ENCODE data around the gene SDHB.

SDHB gene

GRCh38 chr1:16991571-16991970 lies 62.3 kb downstream of the SDHB start:
- no peak overlapping the region for H2AFZ ChIP-seq (ENCODE audit: low read depth, low read length)
- no peaks in the 10 kb centered on the region for H3K4me1 ChIP-seq (ENCODE audit: control insufficient read depth, insufficient read depth, low read depth, low read length)
- no peak overlapping the region for H3K4me2 ChIP-seq (ENCODE audit: low read length, poor library complexity, severe bottlenecking)
- H2BK5ac ChIP-seq (ENCODE audit: low read depth, low read length, poor library complexity, severe bottlenecking): no peak overlapping the region
- H2BK120ac ChIP-seq (ENCODE audit: low read depth, low read length): no peak overlapping the region
- H3K23ac ChIP-seq (ENCODE audit: low read length in 2 of 2): no peak overlapping the region
- H3K36me3 ChIP-seq (ENCODE audit: control insufficient read depth in 1 of 2, insufficient read depth in 2 of 2, low read depth in 1 of 2, low read length in 2 of 2): peaks cover 15 to 94% of the 10 kb centered on the region in 2 experiments
- no peak overlapping the region for H3K27ac ChIP-seq (ENCODE audit: low read length, poor library complexity, severe bottlenecking)
- no peak overlapping the region for H3K14ac ChIP-seq (ENCODE audit: low read length in 2 of 2)
- no peak overlapping the region for H4K91ac ChIP-seq (ENCODE audit: low read length)
- H2AK5ac ChIP-seq (ENCODE audit: low read length, severe bottlenecking): no peak overlapping the region
- H3K4ac ChIP-seq (ENCODE audit: low read depth in 1 of 2, low read length in 2 of 2): no peak overlapping the region
- H3K27me3 ChIP-seq (ENCODE audit: control insufficient read depth in 1 of 2, insufficient read depth in 1 of 2, low read length in 2 of 2): no peaks in the 10 kb centered on the region
- H3K79me1 ChIP-seq (replicated peaks; ENCODE audit: low read length, poor library complexity, severe bottlenecking): peaks cover 30% of the 10 kb centered on the region
- 98% methylated on average over 12 of the region's 12 CpGs for WGBS
- no peak overlapping the region for H2BK12ac ChIP-seq (ENCODE audit: low read length in 2 of 2)
- no peak overlapping the region for H4K8ac ChIP-seq (ENCODE audit: low read length)
- no peak overlapping the region for H3K9ac ChIP-seq (ENCODE audit: low read length)
- no peak overlapping the region for H2BK15ac ChIP-seq (ENCODE audit: low read depth, poor library complexity, severe bottlenecking)
- H3K18ac ChIP-seq (ENCODE audit: low read depth in 1 of 2, low read length in 2 of 2): no peak overlapping the region
- DNase-seq: no peak
- H3K4me3 ChIP-seq (ENCODE audit: insufficient read depth in 1 of 2, low read depth in 1 of 2, low read length in 2 of 2): no peak overlapping the region
- H3K9me3 ChIP-seq (ENCODE audit: control insufficient read depth, low read length): no peaks in the 10 kb centered on the region

- no peak overlapping the region for H3K4me3 ChIP-seq (ENCODE audit: insufficient read depth in 1 of 2, low read depth in 1 of 2, low read length in 2 of 2)
- H3K23ac ChIP-seq (ENCODE audit: low read length in 2 of 2): no peak overlapping the region
- no peaks in the 10 kb centered on the region for H3K27me3 ChIP-seq (ENCODE audit: control insufficient read depth in 1 of 2, insufficient read depth in 1 of 2, low read length in 2 of 2)
- no peak overlapping the region for H3K4ac ChIP-seq (ENCODE audit: low read depth in 1 of 2, low read length in 2 of 2)
- no peak overlapping the region for H2BK120ac ChIP-seq (ENCODE audit: low read depth, low read length)
- H2BK5ac ChIP-seq (ENCODE audit: low read depth, low read length, poor library complexity, severe bottlenecking): no peak overlapping the region
- 91% methylated on average over 22 of the region's 22 CpGs for WGBS
- H3K36me3 ChIP-seq (ENCODE audit: control insufficient read depth in 1 of 2, insufficient read depth in 2 of 2, low read depth in 1 of 2, low read length in 2 of 2): peaks cover 9 to 89% of the 10 kb centered on the region in 2 experiments
- H3K14ac ChIP-seq (ENCODE audit: low read length in 2 of 2): no peak overlapping the region
- no peak overlapping the region for H3K27ac ChIP-seq (ENCODE audit: low read length, poor library complexity, severe bottlenecking)
- H2BK15ac ChIP-seq (ENCODE audit: low read depth, poor library complexity, severe bottlenecking): no peak overlapping the region
- no peak overlapping the region for H4K91ac ChIP-seq (ENCODE audit: low read length)
- no peak overlapping the region for H2AK5ac ChIP-seq (ENCODE audit: low read length, severe bottlenecking)
- no peaks in the 10 kb centered on the region for H3K9me3 ChIP-seq (ENCODE audit: control insufficient read depth, low read length)
- peaks cover 19% of the 10 kb centered on the region for H3K79me1 ChIP-seq (replicated peaks; ENCODE audit: low read length, poor library complexity, severe bottlenecking)
- no peak overlapping the region for H2BK12ac ChIP-seq (ENCODE audit: low read length in 2 of 2)
- no peak overlapping the region for H3K4me2 ChIP-seq (ENCODE audit: low read length, poor library complexity, severe bottlenecking)
- H3K9ac ChIP-seq (ENCODE audit: low read length): no peak overlapping the region
- H3K18ac ChIP-seq (ENCODE audit: low read depth in 1 of 2, low read length in 2 of 2): no peak overlapping the region
- no peak for DNase-seq
- no peak overlapping the region for H2AFZ ChIP-seq (ENCODE audit: low read depth, low read length)
- peaks cover 1% of the 10 kb centered on the region for H3K4me1 ChIP-seq (ENCODE audit: control insufficient read depth, insufficient read depth, low read depth, low read length)
- H4K8ac ChIP-seq (ENCODE audit: low read length): no peak overlapping the region
Observed at GRCh38 chr1:16989676-16990391, 64.0 kb downstream of the SDHB start.

- H3K9ac ChIP-seq (ENCODE audit: low read length): no peak overlapping the region
Observed at GRCh38 chr1:16988210-16988609, 65.6 kb downstream of the SDHB start.

GRCh38 chr1:16986962-16987361 lies 66.9 kb downstream of the SDHB start:
- Histone ChIP-seq H4K8ac (ENCODE audit: low read length) (no peak overlapping the region), H3K18ac (ENCODE audit: low read depth in 1 of 2, low read length in 2 of 2) (no peak overlapping the region), H2AK5ac (ENCODE audit: low read length, severe bottlenecking) (no peak overlapping the region), H3K14ac (ENCODE audit: low read length in 2 of 2) (no peak overlapping the region), H3K4me2 (ENCODE audit: low read length, poor library complexity, severe bottlenecking) (no peak overlapping the region), H3K23ac (ENCODE audit: low read length in 2 of 2) (no peak overlapping the region), H2BK120ac (ENCODE audit: low read depth, low read length) (no peak overlapping the region), H3K9ac (ENCODE audit: low read length) (no peak overlapping the region), H2AFZ (ENCODE audit: low read depth, low read length) (no peak overlapping the region), H2BK5ac (ENCODE audit: low read depth, low read length, poor library complexity, severe bottlenecking) (no peak overlapping the region), H4K91ac (ENCODE audit: low read length) (no peak overlapping the region), H3K36me3 (ENCODE audit: control insufficient read depth in 1 of 2, insufficient read depth in 2 of 2, low read depth in 1 of 2, low read length in 2 of 2) (peaks cover 9 to 73% of the 10 kb centered on the region in 2 experiments), H3K9me3 (ENCODE audit: control insufficient read depth, low read length) (no peaks in the 10 kb centered on the region), H2BK15ac (ENCODE audit: low read depth, poor library complexity, severe bottlenecking) (no peak overlapping the region), H3K27me3 (ENCODE audit: control insufficient read depth in 1 of 2, insufficient read depth in 1 of 2, low read length in 2 of 2) (no peaks in the 10 kb centered on the region), H3K4me1 (ENCODE audit: control insufficient read depth, insufficient read depth, low read depth, low read length) (peaks cover 9% of the 10 kb centered on the region), H3K4ac (ENCODE audit: low read depth in 1 of 2, low read length in 2 of 2) (no peak overlapping the region), H3K27ac (ENCODE audit: low read length, poor library complexity, severe bottlenecking) (no peak overlapping the region), H3K79me1 (replicated peaks; ENCODE audit: low read length, poor library complexity, severe bottlenecking) (peaks cover 14% of the 10 kb centered on the region), H2BK12ac (ENCODE audit: low read length in 2 of 2) (no peak overlapping the region), H3K4me3 (ENCODE audit: insufficient read depth in 1 of 2, low read depth in 1 of 2, low read length in 2 of 2) (no peak overlapping the region)
- peak; percentile 17 for DNase-seq
- 53% methylated on average over 13 of the region's 16 CpGs for WGBS

More at GRCh38 chr1:16988210-16988609, 65.6 kb downstream of the SDHB start:
- no peak for DNase-seq
- Histone ChIP-seq H2BK12ac (ENCODE audit: low read length in 2 of 2) (no peak overlapping the region), H3K36me3 (ENCODE audit: control insufficient read depth in 1 of 2, insufficient read depth in 2 of 2, low read depth in 1 of 2, low read length in 2 of 2) (peaks cover 9 to 85% of the 10 kb centered on the region in 2 experiments), H3K79me1 (replicated peaks; ENCODE audit: low read length, poor library complexity, severe bottlenecking) (peaks cover 15% of the 10 kb centered on the region), H3K27me3 (ENCODE audit: control insufficient read depth in 1 of 2, insufficient read depth in 1 of 2, low read length in 2 of 2) (no peaks in the 10 kb centered on the region), H3K9me3 (ENCODE audit: control insufficient read depth, low read length) (no peaks in the 10 kb centered on the region), H3K27ac (ENCODE audit: low read length, poor library complexity, severe bottlenecking) (no peak overlapping the region), H3K4me3 (ENCODE audit: insufficient read depth in 1 of 2, low read depth in 1 of 2, low read length in 2 of 2) (no peak overlapping the region), H3K4me2 (ENCODE audit: low read length, poor library complexity, severe bottlenecking) (no peak overlapping the region), H2BK120ac (ENCODE audit: low read depth, low read length) (no peak overlapping the region), H2BK15ac (ENCODE audit: low read depth, poor library complexity, severe bottlenecking) (no peak overlapping the region), H2AK5ac (ENCODE audit: low read length, severe bottlenecking) (no peak overlapping the region), H4K8ac (ENCODE audit: low read length) (no peak overlapping the region), H3K14ac (ENCODE audit: low read length in 2 of 2) (no peak overlapping the region), H3K23ac (ENCODE audit: low read length in 2 of 2) (no peak overlapping the region), H3K18ac (ENCODE audit: low read depth in 1 of 2, low read length in 2 of 2) (no peak overlapping the region), H2AFZ (ENCODE audit: low read depth, low read length) (no peak overlapping the region), H2BK5ac (ENCODE audit: low read depth, low read length, poor library complexity, severe bottlenecking) (no peak overlapping the region), H4K91ac (ENCODE audit: low read length) (no peak overlapping the region), H3K4ac (ENCODE audit: low read depth in 1 of 2, low read length in 2 of 2) (no peak overlapping the region), H3K4me1 (ENCODE audit: control insufficient read depth, insufficient read depth, low read depth, low read length) (peaks cover 7% of the 10 kb centered on the region)
- WGBS: 94% methylated on average over 12 of the region's 13 CpGs

All from mesenchymal stem cell (in vitro differentiated cells and primary cell).